Stimulated activated CD8-positive, alpha-beta memory T cell treated with anti-CD3 and anti-CD28 coated beads, Interleukin-12 subunit alpha, Interleukin-12 subunit beta, amount 100 ng/mL, for 1 hour (primary cell): Measurements from ENCODE around the gene GREB1.

Experiments used
- DNase-seq: peaks from one replicate; pipeline ENCODE4 v3.0.0-alpha.2; 2020; ENCODE audit warnings: low read depth

GREB1 gene

GRCh38 chr2:11602563-11603204 is 68.8 kb downstream of the GREB1 start:
- DNase-seq, result no peak

GRCh38 chr2:11610624-11611242 is 76.9 kb downstream of the GREB1 start:
- DNase-seq, result no peak

- no peak for DNase-seq
Measured at GRCh38 chr2:11611251-11611650, 77.4 kb downstream of the GREB1 start.

GRCh38 chr2:11612553-11613215 is 78.8 kb downstream of the GREB1 start:
- no peak for DNase-seq

GRCh38 chr2:11613297-11613696 is 79.5 kb downstream of the GREB1 start:
- DNase-seq, result no peak

GRCh38 chr2:11615209-11615608 is 81.4 kb downstream of the GREB1 start:
- no peak for DNase-seq

- DNase-seq, result no peak
Measured at GRCh38 chr2:11616097-11616687, 82.3 kb downstream of the GREB1 start.

GRCh38 chr2:11616851-11617415 is 83.1 kb downstream of the GREB1 start:
- DNase-seq, result no peak

- DNase-seq, result no peak
Measured at GRCh38 chr2:11617527-11617926, 83.7 kb downstream of the GREB1 start.

GRCh38 chr2:11617984-11618707 is 84.3 kb downstream of the GREB1 start:
- no peak for DNase-seq

- no peak for DNase-seq
Measured at GRCh38 chr2:11618708-11619062, 84.8 kb downstream of the GREB1 start.

GRCh38 chr2:11621410-11621809 is 87.6 kb downstream of the GREB1 start:
- no peak for DNase-seq

GRCh38 chr2:11622611-11623010 is 88.8 kb downstream of the GREB1 start:
- no peak for DNase-seq

GRCh38 chr2:11624893-11625292 is 91.0 kb downstream of the GREB1 start:
- no peak for DNase-seq

GRCh38 chr2:11625671-11626070 is 91.8 kb downstream of the GREB1 start:
- DNase-seq, result no peak

GRCh38 chr2:11628675-11629074 is 94.8 kb downstream of the GREB1 start:
- no peak for DNase-seq

GRCh38 chr2:11629215-11629614 is 95.4 kb downstream of the GREB1 start:
- DNase-seq, result no peak

GRCh38 chr2:11629851-11630250 is 96.0 kb downstream of the GREB1 start:
- DNase-seq, result no peak

GRCh38 chr2:11630855-11631254 is 97.0 kb downstream of the GREB1 start:
- DNase-seq, result no peak

- DNase-seq, result no peak
Measured at GRCh38 chr2:11631462-11631861, 97.6 kb downstream of the GREB1 start.

- no peak for DNase-seq
Measured at GRCh38 chr2:11633923-11634478, 100.2 kb downstream of the GREB1 start.

GRCh38 chr2:11634584-11634983 is 100.7 kb downstream of the GREB1 start:
- DNase-seq, result no peak
